Measurements from ENCODE around the gene ADAT1.

The ADAT1 gene

GRCh38 chr16:75622761-75623605 is at the start of gene ADAT1:
TSS of gene ADAT1 (minus strand) at chr16:75623281. CDS start at chr16:75620799, 2,482 bp downstream.
- DNase-seq (ENCODE audit: low spot score), result peak; percentile 97

GRCh38 chr16:75667503-75667902 is 44.4 kb upstream of the ADAT1 start:
- no peak for DNase-seq (ENCODE audit: low spot score)

GRCh38 chr16:75660726-75661302 is 37.7 kb upstream of the ADAT1 start:
- no peak for DNase-seq (ENCODE audit: low spot score)

GRCh38 chr16:75660321-75660720 is 37.2 kb upstream of the ADAT1 start:
- no peak for DNase-seq (ENCODE audit: low spot score)

- no peak for DNase-seq (ENCODE audit: low spot score)
These were observed 35.1 kb upstream of the ADAT1 start for GRCh38 chr16:75658175-75658574.

GRCh38 chr16:75653922-75654321 is 30.8 kb upstream of the ADAT1 start:
- DNase-seq (ENCODE audit: low spot score), result no peak

GRCh38 chr16:75648265-75649076 is 25.4 kb upstream of the ADAT1 start:
- DNase-seq (ENCODE audit: low spot score), result peak; percentile 83

- DNase-seq (ENCODE audit: low spot score), result peak; percentile 95
These were observed 24.6 kb upstream of the ADAT1 start, which contains the start of the genes KARS1 and TERF2IP for GRCh38 chr16:75647492-75648264. TSS of gene KARS1 (minus strand) at chr16:75647665. CDS start at chr16:75647639, 26 bp downstream. TSS of gene TERF2IP (plus strand) at chr16:75647773. CDS start at chr16:75647883, 110 bp downstream.

GRCh38 chr16:75647112-75647491 is 24.0 kb upstream of the ADAT1 start:
- peak; percentile 14 for DNase-seq (ENCODE audit: low spot score)

- no peak for DNase-seq (ENCODE audit: low spot score)
These were observed 21.3 kb upstream of the ADAT1 start for GRCh38 chr16:75644240-75645012.

GRCh38 chr16:75640598-75640997 is 17.5 kb upstream of the ADAT1 start:
- DNase-seq (ENCODE audit: low spot score), result no peak

GRCh38 chr16:75635036-75635435 is 12.0 kb upstream of the ADAT1 start:
- no peak for DNase-seq (ENCODE audit: low spot score)

GRCh38 chr16:75632857-75633256 is 9.8 kb upstream of the ADAT1 start:
- DNase-seq (ENCODE audit: low spot score), result no peak

- no peak for DNase-seq (ENCODE audit: low spot score)
These were observed 7.0 kb upstream of the ADAT1 start for GRCh38 chr16:75630052-75630451.

GRCh38 chr16:75629132-75629531 is 6.1 kb upstream of the ADAT1 start:
- DNase-seq (ENCODE audit: low spot score), result no peak

- DNase-seq (ENCODE audit: low spot score), result no peak
These were observed 5.3 kb upstream of the ADAT1 start for GRCh38 chr16:75628351-75628750.

GRCh38 chr16:75627851-75628250 is 4.8 kb upstream of the ADAT1 start:
- no peak for DNase-seq (ENCODE audit: low spot score)

GRCh38 chr16:75626806-75627205 is 3.7 kb upstream of the ADAT1 start:
- DNase-seq (ENCODE audit: low spot score), result no peak

- peak; percentile 60 for DNase-seq (ENCODE audit: low spot score)
These were observed 1.8 kb upstream of the ADAT1 start for GRCh38 chr16:75624921-75625334.

- no peak for DNase-seq (ENCODE audit: low spot score)
These were observed 2.0 kb downstream of the ADAT1 start for GRCh38 chr16:75621170-75621477.
